IPS-18c (cell line): ENCODE measurements around the gene RPL4.
"Not testable (repeated sequence)": the region's sequence is repeated elsewhere in the genome, so short reads cannot be mapped to it uniquely, and the experiment has no call there.

Experiments
- H3K4me3 ChIP-seq: 2 replicates; pipeline ENCODE4 v1.7.0; 2013; ENCODE audit warnings: low read depth, mild to moderate bottlenecking, low read length, moderate library complexity; ENCODE audit not compliant: insufficient read depth
- H3K9me3 ChIP-seq: one replicate; pipeline ENCODE4 v1.6.1; 2013; ENCODE audit warnings: mild to moderate bottlenecking, low read length, moderate library complexity; ENCODE audit not compliant: control insufficient read depth, insufficient read depth

Gene RPL4

GRCh38 chr15:66504563-66505429 is at the start of gene RPL4, which contains the start of gene ZWILCH:
TSS of gene RPL4 (minus strand) at chr15:66504855. CDS start at chr15:66504790, 65 bp downstream.
TSS of gene ZWILCH (plus strand) at chr15:66505326. CDS start at chr15:66505339, 13 bp downstream.
- no peaks in the 10 kb centered on the region for H3K9me3 ChIP-seq
- H3K4me3 ChIP-seq, result peak within 1 kb of the TSS; percentile 71

DNA sequence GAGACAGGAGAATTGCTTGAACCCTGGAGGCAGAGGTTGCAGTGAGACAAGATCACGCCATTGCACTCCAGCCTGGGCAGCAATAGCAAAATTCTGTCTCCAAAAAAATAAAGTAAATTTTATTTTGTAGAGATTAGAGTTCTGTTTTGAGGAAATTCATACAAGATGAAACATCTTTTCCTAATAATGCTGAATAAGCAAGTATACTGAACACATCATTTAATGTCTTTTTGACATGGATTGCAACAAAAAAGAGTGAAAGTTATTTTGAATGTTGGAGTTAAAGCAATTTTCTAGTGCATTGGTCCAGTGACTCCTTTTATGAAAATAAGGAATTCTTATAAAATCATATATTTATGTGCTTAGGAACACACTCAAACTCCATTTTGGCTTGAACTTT is 40.6 kb upstream of the RPL4 start:
- Histone ChIP-seq H3K9me3 (peaks cover 3% of the 10 kb centered on the region), H3K4me3 (no peak overlapping the region)

DNA sequence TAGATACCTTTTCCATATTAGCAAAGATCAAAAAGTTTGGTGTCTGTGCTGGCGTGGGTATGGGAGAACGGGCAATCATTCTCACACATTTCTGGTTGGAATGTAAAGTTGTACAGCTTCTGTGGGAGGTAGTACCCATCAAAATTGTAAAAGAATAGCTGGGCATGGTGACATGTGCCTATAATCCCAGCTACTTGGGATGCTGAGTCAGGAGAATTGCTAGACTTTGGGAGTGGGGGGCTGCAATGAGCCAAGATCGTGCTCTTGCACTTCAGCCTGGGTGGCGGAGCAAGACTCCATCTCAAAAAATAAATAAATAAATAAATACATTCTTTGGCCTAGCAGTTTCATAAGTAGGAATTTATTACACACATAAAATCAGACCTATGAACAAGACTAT is 38.2 kb upstream of the RPL4 start:
- no peak overlapping the region for H3K4me3 ChIP-seq
- H3K9me3 ChIP-seq, result peaks cover 3% of the 10 kb centered on the region

- no peak overlapping the region for H3K4me3 ChIP-seq
- H3K9me3 ChIP-seq, result no peaks in the 10 kb centered on the region
Observed at GRCh38 chr15:66535056-66535455, 30.4 kb upstream of the RPL4 start.

DNA sequence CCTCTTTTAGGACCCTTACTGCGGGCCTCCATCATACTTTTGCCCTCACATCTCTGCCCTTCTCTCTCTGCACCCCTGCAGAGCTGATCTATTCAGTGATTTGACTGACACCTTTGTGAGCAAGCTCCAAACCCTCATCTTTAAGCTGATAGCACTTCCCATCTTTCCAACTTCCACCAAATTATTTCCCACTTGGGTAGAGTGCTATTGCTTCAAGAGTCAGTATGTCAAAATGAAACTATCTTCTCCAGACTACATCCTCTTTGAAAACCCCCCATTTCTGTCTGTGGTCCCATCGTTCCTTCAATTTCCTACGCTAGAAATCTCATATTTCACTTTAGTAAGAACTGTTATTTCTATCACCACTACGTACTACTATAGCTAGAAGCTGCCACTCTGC is 20.2 kb upstream of the RPL4 start:
- Histone ChIP-seq H3K4me3 (no peak overlapping the region), H3K9me3 (no peaks in the 10 kb centered on the region)

DNA sequence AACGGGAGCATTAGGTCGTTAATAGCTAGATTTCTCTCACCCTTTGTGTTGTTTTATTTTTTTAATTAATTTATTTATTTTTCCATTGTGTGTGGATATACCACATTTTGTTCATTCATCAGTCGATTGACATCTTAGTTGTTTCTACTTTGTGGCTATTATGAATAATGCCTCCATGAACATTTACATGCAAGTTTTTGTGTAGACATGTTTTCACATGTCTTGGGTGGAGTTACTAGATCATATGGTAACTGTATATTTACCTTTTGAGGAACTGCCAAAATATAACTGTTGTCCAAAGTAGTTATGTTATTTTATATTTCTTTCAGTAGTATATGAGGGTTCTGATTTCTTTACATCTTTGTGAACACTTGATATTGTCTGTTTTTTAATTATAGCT is 19.3 kb upstream of the RPL4 start:
- no peaks in the 10 kb centered on the region for H3K9me3 ChIP-seq
- H3K4me3 ChIP-seq, result no peak overlapping the region

GRCh38 chr15:66515901-66516322 is 11.3 kb upstream of the RPL4 start:
- H3K9me3 ChIP-seq, result no peaks in the 10 kb centered on the region

GRCh38 chr15:66514586-66514985 is 9.9 kb upstream of the RPL4 start:
- H3K4me3 ChIP-seq, result no peak overlapping the region
- no peaks in the 10 kb centered on the region for H3K9me3 ChIP-seq

More at GRCh38 chr15:66515901-66516322, 11.3 kb upstream of the RPL4 start:
- H3K4me3 ChIP-seq, result no peak overlapping the region

GRCh38 chr15:66508293-66508883 is 3.7 kb upstream of the RPL4 start:
- Histone ChIP-seq H3K4me3 (no peak overlapping the region), H3K9me3 (no peaks in the 10 kb centered on the region)

- peak overlapping the region; percentile 71 for H3K4me3 ChIP-seq
- no peaks in the 10 kb centered on the region for H3K9me3 ChIP-seq
Observed at GRCh38 chr15:66505818-66506217, 1.2 kb upstream of the RPL4 start.

DNA sequence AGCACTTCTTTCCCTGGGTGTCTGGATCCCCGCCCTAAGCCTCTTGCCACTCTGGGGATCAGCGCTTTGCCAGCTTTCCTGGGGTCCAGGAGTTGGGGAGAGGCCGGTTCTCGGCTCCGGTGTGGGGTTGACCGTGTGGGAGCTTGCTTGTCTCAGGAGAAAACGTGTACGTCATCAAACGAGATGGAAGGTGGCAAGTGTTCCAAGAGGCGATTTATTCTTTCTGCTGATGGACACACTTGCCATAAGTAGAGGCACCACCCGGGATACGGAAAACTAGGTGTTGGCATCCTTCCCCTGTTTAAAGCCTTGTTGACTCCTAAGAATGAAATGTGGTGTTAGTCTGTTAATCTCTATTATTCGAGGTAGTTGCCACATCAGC is 766 bp upstream of the RPL4 start:
- H3K9me3 ChIP-seq, result no peaks in the 10 kb centered on the region
- H3K4me3 ChIP-seq, result peak overlapping the region; percentile 71

DNA sequence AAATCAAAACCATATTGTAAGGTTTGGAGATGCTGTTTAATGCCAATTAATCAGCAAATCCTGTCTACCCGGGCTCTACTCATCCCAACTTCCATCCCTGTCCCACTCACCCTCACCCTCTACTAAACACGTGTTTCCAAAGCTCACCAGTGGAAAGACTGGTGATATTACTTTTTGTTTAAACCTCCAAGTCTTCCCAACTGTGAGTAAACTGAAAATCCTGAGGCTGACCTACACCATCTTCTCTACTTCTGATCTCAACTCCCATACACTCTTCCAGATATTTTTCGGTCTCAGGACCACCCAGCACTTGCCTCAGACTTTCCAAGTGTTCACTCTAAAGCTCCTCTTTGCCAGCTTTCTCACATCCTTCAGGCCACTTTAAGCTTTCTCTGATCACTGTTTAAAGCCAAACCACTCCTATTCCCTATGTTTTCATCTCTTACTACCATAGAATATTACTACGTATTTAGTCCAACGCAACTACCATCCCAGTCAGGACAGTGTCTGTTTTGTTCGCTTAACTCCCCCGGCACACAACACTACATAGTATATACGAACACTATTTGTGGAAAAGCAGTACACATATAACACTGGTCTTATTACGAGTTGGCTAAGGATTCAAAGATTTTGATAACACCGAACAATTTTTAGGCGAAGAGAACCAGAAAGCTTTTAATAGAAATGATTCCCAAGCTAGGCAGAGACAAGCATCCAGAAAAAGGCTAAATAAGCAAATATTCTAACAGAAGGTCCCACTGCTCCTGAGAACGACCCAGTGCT is 684 bp downstream of the RPL4 start:
- Histone ChIP-seq H3K9me3 (no peaks in the 10 kb centered on the region), H3K4me3 (peak overlapping the region; percentile 71)

DNA sequence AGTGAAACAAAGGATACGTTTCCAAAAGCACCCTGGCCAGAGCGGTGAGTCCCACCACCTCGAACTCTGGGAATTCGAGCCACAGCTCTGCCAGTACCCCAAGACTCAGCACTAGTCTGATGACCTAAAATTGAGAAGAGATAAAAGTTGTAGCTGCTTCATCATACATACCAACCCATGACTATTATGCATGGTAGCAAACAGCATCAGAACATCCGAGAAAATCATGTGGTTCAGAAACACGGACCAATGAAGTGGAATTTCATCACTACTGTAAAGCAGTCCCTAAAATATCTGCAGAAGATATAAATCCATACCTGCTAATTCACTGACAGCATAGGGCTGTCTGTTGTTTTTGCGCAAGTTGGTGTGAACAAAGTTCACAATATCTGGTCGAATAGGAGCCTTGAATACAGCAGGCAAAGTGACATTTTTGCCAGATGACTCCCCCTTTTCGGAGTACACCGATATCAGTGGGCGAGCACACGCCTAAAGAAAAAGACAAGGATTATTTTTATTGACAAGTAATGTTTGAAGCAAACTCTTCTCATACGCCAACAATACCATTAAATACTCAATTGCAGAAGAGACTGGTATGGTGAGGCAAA is 1.5 kb downstream of the RPL4 start:
- not testable (repeated sequence) for H3K9me3 ChIP-seq
- peak overlapping the region; percentile 71 for H3K4me3 ChIP-seq

DNA sequence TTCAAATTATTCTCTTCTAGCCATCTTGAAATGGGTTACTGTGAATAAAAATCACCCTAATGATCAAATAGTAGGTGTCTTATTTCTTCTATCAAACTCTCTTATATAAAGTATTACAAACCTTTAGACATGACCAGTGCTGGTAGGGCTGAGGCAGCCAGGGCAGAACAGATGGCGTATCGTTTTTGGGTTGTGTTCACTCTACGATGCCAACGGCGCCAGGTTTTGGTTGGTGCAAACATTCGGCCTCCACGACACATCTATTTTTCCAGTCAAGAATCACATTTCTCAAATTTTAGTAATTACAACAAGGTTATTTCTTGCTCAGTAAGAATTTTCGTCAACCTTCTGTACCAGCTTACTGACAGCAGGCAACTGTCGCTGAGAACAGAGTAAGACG is 2.2 kb downstream of the RPL4 start:
- Histone ChIP-seq H3K4me3 (peak overlapping the region; percentile 71; the same call in 1 of the 2 replicates), H3K9me3 (no peaks in the 10 kb centered on the region)

DNA sequence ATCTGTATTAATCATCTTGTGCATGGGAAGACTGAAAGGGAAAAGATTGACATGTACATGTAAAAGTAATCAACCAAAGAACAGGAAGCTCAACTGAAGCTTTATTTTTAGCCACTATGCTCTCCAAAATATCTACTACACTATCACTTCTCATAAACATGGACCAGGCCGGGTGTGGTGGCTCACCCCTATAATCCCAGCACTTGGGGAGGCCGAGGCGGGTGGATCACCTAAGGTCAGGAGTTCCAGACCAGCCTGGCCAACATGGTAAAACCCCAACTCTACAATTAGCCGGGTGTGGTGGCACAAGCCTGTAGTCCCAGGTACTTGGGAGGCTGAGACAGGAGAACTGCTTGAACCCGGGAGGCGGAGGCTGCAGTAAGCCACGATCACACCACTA is 4.3 kb downstream of the RPL4 start:
- not testable (repeated sequence) for H3K9me3 ChIP-seq, H3K4me3 ChIP-seq

- H3K9me3 ChIP-seq, result no peaks in the 10 kb centered on the region
- H3K4me3 ChIP-seq, result no peak overlapping the region
Observed at GRCh38 chr15:66498501-66499386, 5.9 kb downstream of the RPL4 start.
